PC-3 (cell line): ENCODE data around the gene STOX2.

Experiments used
- CTCF ChIP-seq: fragments of 300-600 bp; sonication (generic); conservative IDR thresholded peaks from 2 replicates; pipeline ENCODE4 v1.5.1; 2017; ENCODE audit warnings: antibody characterized with exemption, low read depth, mild to moderate bottlenecking, low read length
- EZH2 ChIP-seq: fragments of 300-600 bp; sonication (generic); IDR thresholded peaks from one replicate; pipeline ENCODE4 v1.6.1; 2017; ENCODE audit warnings: antibody characterized with exemption, mild to moderate bottlenecking, low read length; ENCODE audit not compliant: unreplicated experiment
- EZH2phosphoT487 ChIP-seq: fragments of 300-600 bp; sonication (generic); IDR thresholded peaks from 2 replicates; pipeline ENCODE4 v1.6.1; 2018; ENCODE audit warnings: mild to moderate bottlenecking, antibody characterized with exemption, low read length, borderline replicate concordance

- TF ChIP-seq CTCF (no peak), EZH2phosphoT487 (no peak), EZH2 (no peak)
These were observed 82.2 kb downstream of the STOX2 start for GRCh38 chr4:183986971-183987946.
